ENCODE data around the gene GXYLT1. TPM values are rescaled to one million over a fixed set of nuclear protein-coding genes. Genes with fewer than 3 reads are reported as not detected.

GXYLT1 gene
- polyA plus RNA-seq, 1 of the 3 experiments (the other 2 are of a cell fraction), result 5.0 TPM

- H2AFZ ChIP-seq (ENCODE audit: low read depth), result no peak overlapping the region
- H3K4me2 ChIP-seq, result no peak overlapping the region
- 95% methylated on average over 6 of the region's 6 CpGs for WGBS (ENCODE audit: low lambda C conversion rate)
- POLR2A ChIA-PET, result no interaction called here
- CTCF ChIA-PET, result interaction anchor here (0.7 to 5.2 kb wide), 9 partner anchors 9 to 354 kb away, joined by 3 to 27 read pairs (median 7); no protein-coding TSS in a partner anchor
- H3F3A ChIP-seq (replicated peaks; ENCODE audit: insufficient read depth), result peaks cover 13% of the 10 kb centered on the region
- H3K27ac ChIP-seq (ENCODE audit: low read depth in 2 of 2, low read length in 1 of 2), result no peak overlapping the region
- peaks cover 64% of the 10 kb centered on the region for H3K79me2 ChIP-seq (ENCODE audit: insufficient read depth)
- no peak for DNase-seq
- no peaks in the 10 kb centered on the region for H3K9me2 ChIP-seq
- H3K9me3 ChIP-seq, result no peaks in the 10 kb centered on the region
- H3K4me1 ChIP-seq (ENCODE audit: control insufficient read depth in 1 of 2, insufficient read depth in 2 of 2, low read depth in 1 of 2, low read length in 1 of 2), result peaks cover 8 to 19% of the 10 kb centered on the region in 2 experiments; a peak in 3 of 4 replicates
- H3K36me3 ChIP-seq (replicated peaks in 1 of 2; ENCODE audit: control insufficient read depth in 1 of 2, insufficient read depth in 2 of 2, low read length in 1 of 2), result peaks cover 0 to 7% of the 10 kb centered on the region in 2 experiments
- H3K4me3 ChIP-seq (ENCODE audit: low read depth in 2 of 2, low read length in 1 of 2), result no peak overlapping the region
- H3K27me3 ChIP-seq (ENCODE audit: insufficient read depth), result no peaks in the 10 kb centered on the region
- no peak overlapping the region for H3K9ac ChIP-seq
- no peak for TF ChIP-seq USF2 (IDR thresholded peaks at IDR 0.05; ENCODE audit: borderline replicate concordance, low read depth, low read length)
- TF ChIP-seq FOXM1 (IDR thresholded peaks at IDR 0.05; ENCODE audit: low read depth), result no peak
- no peak for TF ChIP-seq RAD21 (IDR thresholded peaks at IDR 0.05; ENCODE audit: low read length)
- no peak for TF ChIP-seq RXRA (IDR thresholded peaks at IDR 0.05; ENCODE audit: borderline replicate concordance, low read depth)
- no peak for TF ChIP-seq PBX3 (IDR thresholded peaks at IDR 0.05)
- TF ChIP-seq TCF12 (IDR thresholded peaks at IDR 0.05), result no peak
- TF ChIP-seq GABPA (IDR thresholded peaks at IDR 0.05; ENCODE audit: low read depth), result no peak
- TF ChIP-seq NFIC (IDR thresholded peaks at IDR 0.05; ENCODE audit: borderline replicate concordance), result no peak
- TF ChIP-seq JUND (IDR thresholded peaks at IDR 0.05), result no peak
- no peak for TF ChIP-seq REST (IDR thresholded peaks at IDR 0.05; ENCODE audit: low read depth, low read length)
- TF ChIP-seq CTCF (IDR thresholded peaks at IDR 0.05), result no peak
- TF ChIP-seq MEF2A (IDR thresholded peaks at IDR 0.05; ENCODE audit: borderline replicate concordance, low read depth), result no peak
- TF ChIP-seq EZH2phosphoT487 (IDR thresholded peaks at IDR 0.05; ENCODE audit: borderline replicate concordance, low read depth), result no peak
- peaks cover 21% of the 10 kb centered on the region for H4K20me1 ChIP-seq (ENCODE audit: insufficient read depth)
Measured at GRCh38 chr12:42128888-42129287, 15.8 kb downstream of the GXYLT1 start.
